Chondrocyte (in vitro differentiated cells): Measurements from ENCODE around the gene TMEM25. TPM values are rescaled to one million over a fixed set of nuclear protein-coding genes. Genes with fewer than 3 reads are reported as not detected.

Experiments
- DNase-seq: peaks from one replicate; pipeline ENCODE4 v3.0.0; 2021; ENCODE audit warnings: mixed read lengths, low spot score
- H3K27ac Mint-ChIP-seq: one replicate; pipeline ENCODE4 v1.8.0; 2021; ENCODE audit warnings: mild to moderate bottlenecking, moderate library complexity, mixed read lengths; ENCODE audit not compliant: unreplicated experiment
- H3K27me3 Mint-ChIP-seq: 2 replicates; pipeline ENCODE4 v1.8.0; 2021; ENCODE audit warnings: low read depth, mixed read lengths
- H3K36me3 Mint-ChIP-seq: 2 replicates; pipeline ENCODE4 v1.8.0; 2021; ENCODE audit warnings: low read depth, mixed read lengths
- H3K4me1 Mint-ChIP-seq: 2 replicates; pipeline ENCODE4 v1.8.0; 2021; ENCODE audit warnings: low read depth, mild to moderate bottlenecking, mixed read lengths
- H3K4me3 Mint-ChIP-seq: one replicate; pipeline ENCODE4 v1.8.0; 2021; ENCODE audit warnings: mild to moderate bottlenecking, moderate library complexity, mixed read lengths; ENCODE audit not compliant: unreplicated experiment
- H3K9me3 Mint-ChIP-seq: 2 replicates; pipeline ENCODE4 v1.8.0; 2021; ENCODE audit warnings: low read depth, mixed read lengths
- total RNA-seq: library from RNA; stranded (reverse); gene quantifications from 3 replicates; pipeline ENCODE4 v1.2.1, GENCODE V29; 2021
- TF ChIP-seq, protein P1 (sequence below): fragments of 200-600 bp; sonication (generic); IDR thresholded peaks from 2 replicates; pipeline ENCODE4 v1.5.0; 2021; ENCODE audit warnings: antibody characterized with exemption, mild to moderate bottlenecking, moderate library complexity

The TMEM25 gene
- total RNA-seq, 1 donor from 2014 or later = 26.3 TPM

DNA sequence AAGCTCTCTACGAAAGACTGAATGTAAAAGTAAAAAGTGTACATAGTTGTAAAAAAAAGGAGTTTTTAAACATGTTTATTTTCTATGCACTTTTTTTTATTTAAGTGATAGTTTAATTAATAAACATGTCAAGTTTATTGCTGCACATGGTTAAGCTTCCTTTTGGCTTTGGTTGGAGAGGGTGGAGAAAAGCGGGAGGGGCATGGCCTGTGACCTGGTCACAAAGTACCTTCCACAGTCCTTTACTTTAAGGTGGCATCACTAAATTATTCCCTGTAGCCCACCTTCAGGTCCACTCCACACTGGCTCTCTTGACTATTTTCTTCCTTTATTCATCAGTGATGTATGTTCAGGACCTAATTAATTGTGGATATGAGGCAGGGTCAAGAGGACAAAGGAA, 4.3 kb upstream of the TMEM25 start:
- Mint-ChIP-seq H3K27ac (no peak overlapping the region), H3K27me3 (no peaks in the 10 kb centered on the region), H3K36me3 (peaks cover 15% of the 10 kb centered on the region), H3K9me3 (no peaks in the 10 kb centered on the region), H3K4me3 (no peak overlapping the region), H3K4me1 (peaks cover 21% of the 10 kb centered on the region)
- no peak for DNase-seq
- TF ChIP-seq, protein P1, sequence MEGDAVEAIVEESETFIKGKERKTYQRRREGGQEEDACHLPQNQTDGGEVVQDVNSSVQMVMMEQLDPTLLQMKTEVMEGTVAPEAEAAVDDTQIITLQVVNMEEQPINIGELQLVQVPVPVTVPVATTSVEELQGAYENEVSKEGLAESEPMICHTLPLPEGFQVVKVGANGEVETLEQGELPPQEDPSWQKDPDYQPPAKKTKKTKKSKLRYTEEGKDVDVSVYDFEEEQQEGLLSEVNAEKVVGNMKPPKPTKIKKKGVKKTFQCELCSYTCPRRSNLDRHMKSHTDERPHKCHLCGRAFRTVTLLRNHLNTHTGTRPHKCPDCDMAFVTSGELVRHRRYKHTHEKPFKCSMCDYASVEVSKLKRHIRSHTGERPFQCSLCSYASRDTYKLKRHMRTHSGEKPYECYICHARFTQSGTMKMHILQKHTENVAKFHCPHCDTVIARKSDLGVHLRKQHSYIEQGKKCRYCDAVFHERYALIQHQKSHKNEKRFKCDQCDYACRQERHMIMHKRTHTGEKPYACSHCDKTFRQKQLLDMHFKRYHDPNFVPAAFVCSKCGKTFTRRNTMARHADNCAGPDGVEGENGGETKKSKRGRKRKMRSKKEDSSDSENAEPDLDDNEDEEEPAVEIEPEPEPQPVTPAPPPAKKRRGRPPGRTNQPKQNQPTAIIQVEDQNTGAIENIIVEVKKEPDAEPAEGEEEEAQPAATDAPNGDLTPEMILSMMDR = no peak

DNA sequence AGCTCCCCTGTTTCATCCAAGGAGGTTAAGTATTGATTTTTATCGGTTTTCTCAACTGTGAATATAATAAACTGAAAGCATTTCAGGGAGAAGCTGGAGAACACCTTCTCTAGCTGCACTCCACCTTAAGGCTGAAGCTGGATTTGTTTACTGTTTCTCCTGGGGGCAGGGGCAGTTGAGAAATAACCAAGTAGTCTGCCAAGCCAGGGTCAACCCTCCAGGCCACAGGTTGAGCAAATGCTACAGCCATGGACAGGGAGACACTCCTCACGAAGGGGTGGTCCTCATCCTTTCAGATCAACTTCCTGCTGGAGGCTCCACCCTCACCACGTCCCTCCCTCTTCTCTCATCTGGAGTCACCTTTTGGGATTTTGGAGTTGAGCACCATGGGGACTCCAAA, 3.9 kb upstream of the TMEM25 start, which contains the start of gene TTC36:
TSS of gene TTC36 (plus strand) at position 366 of the 400 bp plus-strand sequence. CDS start at position 387, 21 bp downstream.
- Mint-ChIP-seq H3K27ac (no peak within 1 kb of the TSS), H3K36me3 (peaks cover 11% of the 10 kb centered on the region), H3K9me3 (no peaks in the 10 kb centered on the region), H3K4me1 (peaks cover 24% of the 10 kb centered on the region), H3K4me3 (no peak within 1 kb of the TSS), H3K27me3 (no peaks in the 10 kb centered on the region)
- TF ChIP-seq, protein P1 = no peak
- no peak for DNase-seq

DNA sequence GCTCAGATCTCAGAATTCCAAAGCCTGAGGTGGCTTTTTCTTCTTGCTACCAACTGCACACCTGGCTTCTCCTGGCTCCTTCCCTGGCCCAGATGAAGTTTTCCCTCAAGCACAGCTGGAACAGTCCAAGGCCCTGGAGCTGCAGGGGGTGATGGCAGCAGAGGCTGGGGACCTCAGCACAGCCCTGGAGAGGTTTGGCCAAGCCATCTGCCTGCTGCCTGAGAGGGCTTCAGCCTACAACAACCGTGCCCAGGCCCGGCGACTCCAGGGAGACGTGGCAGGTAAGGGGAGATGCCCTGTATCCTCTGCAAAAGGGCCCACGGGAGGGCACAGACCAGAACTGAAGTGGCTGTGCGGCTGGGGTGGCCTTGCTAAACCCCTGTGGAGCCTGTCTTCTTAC, 2.5 kb upstream of the TMEM25 start:
- Mint-ChIP-seq H3K4me1 (peaks cover 24% of the 10 kb centered on the region), H3K27ac (no peak overlapping the region), H3K9me3 (no peaks in the 10 kb centered on the region), H3K4me3 (no peak overlapping the region), H3K27me3 (no peaks in the 10 kb centered on the region), H3K36me3 (peaks cover 8% of the 10 kb centered on the region)
- TF ChIP-seq, protein P1 = no peak
- DNase-seq = no peak

DNA sequence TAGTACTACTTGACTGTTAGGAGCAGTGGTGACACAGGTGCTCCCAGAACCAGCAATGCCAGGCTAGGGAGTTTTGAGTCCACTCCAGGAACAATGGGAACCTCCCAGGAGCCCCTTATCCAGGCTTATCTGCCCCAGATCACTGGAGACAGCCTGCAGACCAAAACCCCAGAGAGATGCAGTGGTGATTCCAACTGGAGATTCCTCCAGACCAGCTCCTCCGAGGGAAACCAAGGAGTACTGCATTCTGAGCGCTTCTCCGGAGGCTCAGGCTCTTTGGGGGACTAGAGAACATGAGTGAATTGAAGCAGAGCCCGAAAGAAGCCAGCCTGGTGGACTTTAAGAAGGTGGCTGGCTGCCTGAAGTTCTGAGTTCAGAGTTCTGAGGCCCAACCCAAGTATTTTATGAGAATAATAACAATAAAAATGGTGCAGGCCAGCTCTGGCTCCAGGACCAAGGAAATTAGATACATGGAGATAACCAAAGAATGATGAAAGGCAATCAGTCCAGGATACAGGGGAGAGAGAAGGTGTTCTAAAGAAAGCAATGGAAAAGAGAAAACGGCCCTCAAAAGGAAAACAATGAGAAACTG, 1.3 kb upstream of the TMEM25 start:
- Mint-ChIP-seq H3K36me3 (peaks cover 4% of the 10 kb centered on the region), H3K4me1 (peaks cover 24% of the 10 kb centered on the region), H3K4me3 (peak overlapping the region; percentile 69), H3K27me3 (no peaks in the 10 kb centered on the region), H3K27ac (peak overlapping the region; percentile 1), H3K9me3 (no peaks in the 10 kb centered on the region)
- TF ChIP-seq, protein P1 = no peak
- no peak for DNase-seq

DNA sequence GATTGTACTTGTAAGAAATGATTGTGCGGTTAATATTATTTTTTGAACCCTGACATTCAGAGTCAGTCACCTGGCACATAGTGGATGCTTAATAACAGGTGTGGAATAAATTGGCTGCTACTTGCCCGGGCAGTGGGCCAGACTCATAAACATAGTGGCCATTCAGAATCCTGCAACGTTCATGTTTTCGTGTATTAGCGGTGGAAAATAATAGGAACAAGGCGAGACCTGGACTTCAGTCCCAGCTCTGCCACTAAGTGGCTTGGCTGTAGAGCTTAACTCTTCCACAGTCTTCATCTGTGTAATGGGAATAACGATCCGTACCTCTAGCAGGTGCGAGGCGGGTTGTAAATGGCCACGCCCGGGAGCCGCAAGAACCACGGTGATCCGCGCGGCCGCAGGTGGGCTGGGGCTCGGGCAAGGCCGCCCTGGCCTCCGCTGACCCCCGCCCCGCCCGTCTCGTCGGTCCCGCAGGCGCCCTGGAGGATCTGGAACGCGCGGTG, 761 bp upstream of the TMEM25 start:
- Mint-ChIP-seq H3K27ac (peak overlapping the region; percentile 1), H3K36me3 (peaks cover 2% of the 10 kb centered on the region), H3K27me3 (no peaks in the 10 kb centered on the region), H3K4me1 (peaks cover 24% of the 10 kb centered on the region), H3K9me3 (no peaks in the 10 kb centered on the region), H3K4me3 (peak overlapping the region; percentile 69)
- TF ChIP-seq, protein P1 = no peak
- no peak for DNase-seq
